HepG2 (cell line): Measurements from ENCODE around the gene ORC4.

ENCODE experiments used
- ARNT ChIP-seq: fragments of 450-650 bp; IDR thresholded peaks from 2 replicates; pipeline ENCODE4 v1.6.1; 2017
- MYC ChIP-seq: sonication (generic); formaldehyde crosslinking; IDR thresholded peaks from 2 replicates; pipeline ENCODE4 v1.9.0; 2021; ENCODE audit warnings: missing genetic modification reagents, borderline replicate concordance
- TCF12 ChIP-seq, 2 experiments: fragments of 450-650 bp in 1 of 2; sonication (generic) in 1 of 2; formaldehyde crosslinking in 1 of 2; IDR thresholded peaks; 2 replicates each; pipeline versions ENCODE4 v1.6.1 to v1.8.0; 2017 to 2022; ENCODE audit warnings: antibody characterized with exemption in 1 of 2, mild to moderate bottlenecking in 1 of 2, missing genetic modification reagents in 1 of 2, moderate library complexity in 1 of 2
- ZBTB38 ChIP-seq: sonication (generic); formaldehyde crosslinking; IDR thresholded peaks from 2 replicates; pipeline ENCODE4 v1.5.1; 2020; ENCODE audit warnings: mild to moderate bottlenecking, missing genetic modification reagents
- ZBTB40 ChIP-seq, 2 experiments: fragments of 450-650 bp in 1 of 2; sonication (generic) in 1 of 2; formaldehyde crosslinking in 1 of 2; IDR thresholded peaks; 2 replicates each; pipeline versions ENCODE4 v1.6.1 to v1.8.0; 2016 to 2022; ENCODE audit warnings: antibody characterized with exemption in 1 of 2, mild to moderate bottlenecking in 1 of 2, missing genetic modification reagents in 1 of 2
- ZNF841 ChIP-seq: sonication (generic); formaldehyde crosslinking; IDR thresholded peaks from 2 replicates; pipeline ENCODE4 v1.8.1; 2023; ENCODE audit warnings: missing genetic modification reagents, borderline replicate concordance
- TF ChIP-seq, protein P1 (sequence below): sonication (generic); formaldehyde crosslinking; IDR thresholded peaks from 2 replicates; pipeline ENCODE4 v1.8.1; 2023; ENCODE audit warnings: missing genetic modification reagents, inconsistent platforms, borderline replicate concordance
- TF ChIP-seq, protein P2 (sequence below): sonication (generic); formaldehyde crosslinking; IDR thresholded peaks from 2 replicates; pipeline ENCODE4 v1.4.0; 2020; ENCODE audit warnings: mild to moderate bottlenecking, missing genetic modification reagents

DNA sequence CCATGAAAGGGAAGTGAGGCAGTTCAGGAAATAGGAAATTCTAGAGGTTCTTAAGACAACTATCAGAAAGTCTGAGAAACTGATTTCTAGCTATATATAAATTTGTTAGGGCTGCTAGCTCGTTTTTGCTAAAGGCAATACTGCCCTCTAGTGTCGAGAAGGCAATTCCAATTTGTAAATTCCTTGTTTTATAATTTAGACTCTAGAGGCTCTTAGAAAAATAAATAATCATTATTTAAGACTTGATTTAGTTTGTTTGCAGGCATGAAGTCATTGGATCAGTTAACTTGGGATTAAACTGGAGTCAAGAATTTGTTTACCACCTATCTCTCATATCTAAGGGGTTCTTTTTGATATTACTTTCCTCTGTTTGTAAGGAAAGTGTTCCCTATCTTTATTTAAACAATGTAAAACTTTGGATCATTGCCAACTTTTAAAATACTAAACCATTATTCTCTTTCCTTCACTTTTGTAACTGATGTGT lies 109.5 kb downstream of the ORC4 start:
- no peak for TF ChIP-seq ARNT
- TF ChIP-seq, protein P1, sequence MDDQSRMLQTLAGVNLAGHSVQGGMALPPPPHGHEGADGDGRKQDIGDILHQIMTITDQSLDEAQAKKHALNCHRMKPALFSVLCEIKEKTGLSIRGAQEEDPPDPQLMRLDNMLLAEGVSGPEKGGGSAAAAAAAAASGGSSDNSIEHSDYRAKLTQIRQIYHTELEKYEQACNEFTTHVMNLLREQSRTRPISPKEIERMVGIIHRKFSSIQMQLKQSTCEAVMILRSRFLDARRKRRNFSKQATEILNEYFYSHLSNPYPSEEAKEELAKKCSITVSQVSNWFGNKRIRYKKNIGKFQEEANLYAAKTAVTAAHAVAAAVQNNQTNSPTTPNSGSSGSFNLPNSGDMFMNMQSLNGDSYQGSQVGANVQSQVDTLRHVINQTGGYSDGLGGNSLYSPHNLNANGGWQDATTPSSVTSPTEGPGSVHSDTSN: no peak
- no peak for TF ChIP-seq ZNF841 (CRISPR knock-in tag)
- no peak for TF ChIP-seq TCF12 (IDR thresholded peaks at IDR 0.05)
- TF ChIP-seq TCF12 (CRISPR knock-in tag; IDR thresholded peaks at IDR 0.05): no peak
- no peak for TF ChIP-seq ZBTB40 (IDR thresholded peaks at IDR 0.05)
- TF ChIP-seq ZBTB40 (CRISPR knock-in tag; IDR thresholded peaks at IDR 0.05): no peak
- TF ChIP-seq MYC (CRISPR knock-in tag): no peak
- TF ChIP-seq, protein P2, sequence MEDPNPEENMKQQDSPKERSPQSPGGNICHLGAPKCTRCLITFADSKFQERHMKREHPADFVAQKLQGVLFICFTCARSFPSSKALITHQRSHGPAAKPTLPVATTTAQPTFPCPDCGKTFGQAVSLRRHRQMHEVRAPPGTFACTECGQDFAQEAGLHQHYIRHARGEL (CRISPR knock-in tag): no peak
- no peak for TF ChIP-seq ZBTB38 (CRISPR knock-in tag)
